ENCODE data around the gene CIITA.
A peak's percentile ranks its signal among the peaks of the same experiment; 100 is the strongest.
"Not testable (repeated sequence)": the region's sequence is repeated elsewhere in the genome, so short reads cannot be mapped to it uniquely, and the experiment has no call there.

The CIITA gene

GRCh38 chr16:10876799-10877341 lies at the start of gene CIITA:
Gene CIITA, plus strand, starts transcription at chr16:10877202. Its CDS starts 129 bp downstream, at chr16:10877331.
- Histone ChIP-seq H3K4me1 (ENCODE audit: insufficient read depth, low read length, severe bottlenecking) (peaks cover 73% of the 10 kb centered on the region), H3K9me3 (ENCODE audit: low read length) (no peaks in the 10 kb centered on the region), H3K27me3 (ENCODE audit: insufficient read depth, low read length) (no peaks in the 10 kb centered on the region), H3K9ac (ENCODE audit: low read length) (peak within 1 kb of the TSS; percentile 84), H3K36me3 (ENCODE audit: insufficient read depth, low read length) (no peaks in the 10 kb centered on the region), H3K4me3 (ENCODE audit: low read depth, low read length, poor library complexity, severe bottlenecking) (peak within 1 kb of the TSS; percentile 77), H3K9me2 (ENCODE audit: low read depth, low read length) (no peaks in the 10 kb centered on the region), H3K79me2 (ENCODE audit: insufficient read depth, low read length) (peaks cover 23% of the 10 kb centered on the region), H3K4me2 (ENCODE audit: low read length) (peak within 1 kb of the TSS; percentile 98), H4K20me1 (ENCODE audit: insufficient read depth, low read length) (no peaks in the 10 kb centered on the region), H3F3A (ENCODE audit: insufficient read depth, low read length) (no peaks in the 10 kb centered on the region; the same call in 1 of the 2 replicates), H3K27ac (ENCODE audit: low read depth, low read length, poor library complexity, severe bottlenecking) (peak within 1 kb of the TSS; percentile 89), H2AFZ (ENCODE audit: low read length) (no peak within 1 kb of the TSS)
- no peak for TF ChIP-seq EZH2 (IDR thresholded peaks at IDR 0.05; ENCODE audit: borderline replicate concordance, low read length)
- TF ChIP-seq CTCF (IDR thresholded peaks at IDR 0.05; ENCODE audit: low read length) = no peak

GRCh38 chr16:10827691-10828341 lies 49.2 kb upstream of the CIITA start:
- no peak overlapping the region for H3K27ac ChIP-seq (ENCODE audit: low read depth, low read length, poor library complexity, severe bottlenecking)
- H3K27me3 ChIP-seq (ENCODE audit: insufficient read depth, low read length) = no peaks in the 10 kb centered on the region; the same call in 1 of the 2 replicates
- no peaks in the 10 kb centered on the region for H3F3A ChIP-seq (ENCODE audit: insufficient read depth, low read length)
- TF ChIP-seq CTCF (IDR thresholded peaks at IDR 0.05; ENCODE audit: low read length) = no peak
- TF ChIP-seq EZH2 (IDR thresholded peaks at IDR 0.05; ENCODE audit: borderline replicate concordance, low read length) = no peak
- H3K36me3 ChIP-seq (ENCODE audit: insufficient read depth, low read length) = no peaks in the 10 kb centered on the region
- no peak overlapping the region for H2AFZ ChIP-seq (ENCODE audit: low read length)
- no peaks in the 10 kb centered on the region for H4K20me1 ChIP-seq (ENCODE audit: insufficient read depth, low read length)
- H3K4me3 ChIP-seq (ENCODE audit: low read depth, low read length, poor library complexity, severe bottlenecking) = no peak overlapping the region
- H3K4me1 ChIP-seq (ENCODE audit: insufficient read depth, low read length, severe bottlenecking) = peaks cover 4% of the 10 kb centered on the region
- no peak overlapping the region for H3K4me2 ChIP-seq (ENCODE audit: low read length)
- no peaks in the 10 kb centered on the region for H3K79me2 ChIP-seq (ENCODE audit: insufficient read depth, low read length)
- H3K9me3 ChIP-seq (ENCODE audit: low read length) = no peaks in the 10 kb centered on the region
- no peak overlapping the region for H3K9ac ChIP-seq (ENCODE audit: low read length)
- no peaks in the 10 kb centered on the region for H3K9me2 ChIP-seq (ENCODE audit: low read depth, low read length)

GRCh38 chr16:10828851-10829366 lies 48.1 kb upstream of the CIITA start:
- H3K9ac ChIP-seq (ENCODE audit: low read length) = no peak overlapping the region
- no peak overlapping the region for H3K27ac ChIP-seq (ENCODE audit: low read depth, low read length, poor library complexity, severe bottlenecking)
- H3F3A ChIP-seq (ENCODE audit: insufficient read depth, low read length) = no peaks in the 10 kb centered on the region
- H3K9me2 ChIP-seq (ENCODE audit: low read depth, low read length) = no peaks in the 10 kb centered on the region
- H2AFZ ChIP-seq (ENCODE audit: low read length) = no peak overlapping the region
- H3K4me1 ChIP-seq (ENCODE audit: insufficient read depth, low read length, severe bottlenecking) = peaks cover 4% of the 10 kb centered on the region
- no peaks in the 10 kb centered on the region for H3K79me2 ChIP-seq (ENCODE audit: insufficient read depth, low read length)
- no peaks in the 10 kb centered on the region for H3K9me3 ChIP-seq (ENCODE audit: low read length)
- H3K4me3 ChIP-seq (ENCODE audit: low read depth, low read length, poor library complexity, severe bottlenecking) = no peak overlapping the region
- H3K27me3 ChIP-seq (ENCODE audit: insufficient read depth, low read length) = no peaks in the 10 kb centered on the region; the same call in 1 of the 2 replicates
- H3K36me3 ChIP-seq (ENCODE audit: insufficient read depth, low read length) = no peaks in the 10 kb centered on the region
- TF ChIP-seq EZH2 (IDR thresholded peaks at IDR 0.05; ENCODE audit: borderline replicate concordance, low read length) (no peak), CTCF (IDR thresholded peaks at IDR 0.05; ENCODE audit: low read length) (no peak)
- H3K4me2 ChIP-seq (ENCODE audit: low read length) = no peak overlapping the region
- H4K20me1 ChIP-seq (ENCODE audit: insufficient read depth, low read length) = no peaks in the 10 kb centered on the region

- H3K4me3 ChIP-seq (ENCODE audit: low read depth, low read length, poor library complexity, severe bottlenecking); H3K9me3 ChIP-seq (ENCODE audit: low read length); H3K27me3 ChIP-seq (ENCODE audit: insufficient read depth, low read length); H4K20me1 ChIP-seq (ENCODE audit: insufficient read depth, low read length); H3F3A ChIP-seq (ENCODE audit: insufficient read depth, low read length); H3K9me2 ChIP-seq (ENCODE audit: low read depth, low read length); H3K9ac ChIP-seq (ENCODE audit: low read length); H3K27ac ChIP-seq (ENCODE audit: low read depth, low read length, poor library complexity, severe bottlenecking); H3K36me3 ChIP-seq (ENCODE audit: insufficient read depth, low read length); H3K4me1 ChIP-seq (ENCODE audit: insufficient read depth, low read length, severe bottlenecking); H2AFZ ChIP-seq (ENCODE audit: low read length); H3K4me2 ChIP-seq (ENCODE audit: low read length); H3K79me2 ChIP-seq (ENCODE audit: insufficient read depth, low read length): not testable (repeated sequence)
Observed at GRCh38 chr16:10829390-10830098, 47.5 kb upstream of the CIITA start.

- not testable (repeated sequence) for H3F3A ChIP-seq (ENCODE audit: insufficient read depth, low read length); H2AFZ ChIP-seq (ENCODE audit: low read length); H3K4me3 ChIP-seq (ENCODE audit: low read depth, low read length, poor library complexity, severe bottlenecking); H3K9me2 ChIP-seq (ENCODE audit: low read depth, low read length); H3K4me1 ChIP-seq (ENCODE audit: insufficient read depth, low read length, severe bottlenecking); H3K79me2 ChIP-seq (ENCODE audit: insufficient read depth, low read length); H3K27ac ChIP-seq (ENCODE audit: low read depth, low read length, poor library complexity, severe bottlenecking); H4K20me1 ChIP-seq (ENCODE audit: insufficient read depth, low read length); H3K4me2 ChIP-seq (ENCODE audit: low read length); H3K9ac ChIP-seq (ENCODE audit: low read length); H3K9me3 ChIP-seq (ENCODE audit: low read length); H3K36me3 ChIP-seq (ENCODE audit: insufficient read depth, low read length); H3K27me3 ChIP-seq (ENCODE audit: insufficient read depth, low read length)
Observed at GRCh38 chr16:10830240-10830639, 46.8 kb upstream of the CIITA start.
